C4-2B (cell line): ENCODE results near the gene ADAMTS14.

Experiments
- CTCF ChIP-seq: fragments of 450-650 bp; conservative IDR thresholded peaks from 2 replicates; pipeline ENCODE4 v1.5.1; 2017; ENCODE audit warnings: mild to moderate bottlenecking
- ZFX ChIP-seq: fragments of 450-650 bp; IDR thresholded peaks from 2 replicates; pipeline ENCODE4 v1.6.1; 2017

GRCh38 chr10:70780772-70781171, 108.5 kb downstream of the ADAMTS14 start:
- TF ChIP-seq CTCF (no peak), ZFX (no peak)
